Measurements from ENCODE around the gene LEMD3.
A peak's percentile ranks its signal among the peaks of the same experiment; 100 is the strongest.

Gene LEMD3

GRCh38 chr12:65169320-65170208 is at the start of gene LEMD3:
Gene LEMD3, plus strand, starts transcription at chr12:65169583. Its CDS starts 14 bp downstream, at chr12:65169597.
- peak; percentile 93 for DNase-seq

GRCh38 chr12:65121049-65121955 is 48.1 kb upstream of the LEMD3 start, which contains the start of gene WIF1:
Gene WIF1, minus strand, starts transcription at chr12:65121305. Its CDS starts 114 bp downstream, at chr12:65121191.
- DNase-seq, result no peak

- no peak for DNase-seq
Observed at GRCh38 chr12:65121956-65122469, 47.4 kb upstream of the LEMD3 start.

- DNase-seq, result no peak
Observed at GRCh38 chr12:65122703-65123102, 46.7 kb upstream of the LEMD3 start.

GRCh38 chr12:65123435-65124063 is 45.8 kb upstream of the LEMD3 start:
- DNase-seq, result peak; percentile 45

GRCh38 chr12:65125247-65125646 is 44.1 kb upstream of the LEMD3 start:
- no peak for DNase-seq

GRCh38 chr12:65125975-65126374 is 43.4 kb upstream of the LEMD3 start:
- no peak for DNase-seq

GRCh38 chr12:65126482-65126881 is 42.9 kb upstream of the LEMD3 start:
- no peak for DNase-seq

- no peak for DNase-seq
Observed at GRCh38 chr12:65133879-65134278, 35.5 kb upstream of the LEMD3 start.

- DNase-seq, result no peak
Observed at GRCh38 chr12:65139389-65139788, 30.0 kb upstream of the LEMD3 start.

GRCh38 chr12:65140738-65141137 is 28.6 kb upstream of the LEMD3 start:
- no peak for DNase-seq

- DNase-seq, result no peak
Observed at GRCh38 chr12:65147312-65147905, 22.0 kb upstream of the LEMD3 start.

- DNase-seq, result no peak
Observed at GRCh38 chr12:65152012-65152411, 17.4 kb upstream of the LEMD3 start.

- peak; percentile 20 for DNase-seq
Observed at GRCh38 chr12:65152596-65152995, 16.8 kb upstream of the LEMD3 start.

GRCh38 chr12:65155784-65156183 is 13.6 kb upstream of the LEMD3 start:
- no peak for DNase-seq

GRCh38 chr12:65156366-65156841 is 13.0 kb upstream of the LEMD3 start:
- no peak for DNase-seq

GRCh38 chr12:65157091-65157490 is 12.3 kb upstream of the LEMD3 start:
- no peak for DNase-seq

- DNase-seq, result no peak
Observed at GRCh38 chr12:65162609-65163008, 6.8 kb upstream of the LEMD3 start.

- DNase-seq, result no peak
Observed at GRCh38 chr12:65164244-65164643, 5.1 kb upstream of the LEMD3 start.

GRCh38 chr12:65164774-65165173 is 4.6 kb upstream of the LEMD3 start:
- no peak for DNase-seq

GRCh38 chr12:65168681-65169319 is 583 bp upstream of the LEMD3 start:
- DNase-seq, result no peak

Data from HCEC 1CT (cell line).